Vagina (tissue), 2 donors: ENCODE data around the gene ACOXL. TPM values are rescaled to one million over a fixed set of nuclear protein-coding genes. Genes with fewer than 3 reads are reported as not detected.

Source experiments
- DNase-seq, 2 donors: peaks; one replicate each; pipeline ENCODE4 v3.0.0-alpha.2; 2017; ENCODE audit errors: extremely low spot score in 2 of 2
- H3K27ac ChIP-seq: fragments of 200-600 bp; sonication (generic); one replicate; pipeline ENCODE4 v1.5.1; 2019
- H3K27me3 ChIP-seq: fragments of 200-600 bp; sonication (generic); one replicate; pipeline ENCODE4 v1.5.1; 2019
- H3K36me3 ChIP-seq, 2 donors: fragments of 200-600 bp; sonication (generic); one replicate each; pipeline ENCODE4 v1.5.1; 2017 to 2019
- H3K4me1 ChIP-seq: fragments of 200-600 bp; sonication (generic); one replicate; pipeline ENCODE4 v1.5.1; 2019
- H3K4me3 ChIP-seq, 2 donors: fragments of 200-600 bp; sonication (generic); 1 replicate in 1 of 2; 2 replicates in 1 of 2; pipeline ENCODE4 v1.5.1; 2016 to 2019
- H3K9me3 ChIP-seq: fragments of 200-600 bp; sonication (generic); one replicate; pipeline ENCODE4 v1.5.1; 2019
- CTCF ChIP-seq, 3 experiments: fragments of 450-650 bp in 2 of 3; fragments of 200-600 bp in 1 of 3; sonication (generic) in 1 of 3; IDR thresholded peaks; one replicate each; pipeline ENCODE4 v1.5.1; 2017 to 2019; ENCODE audit warnings: antibody characterized with exemption in 3 of 3, mild to moderate bottlenecking in 2 of 3, moderate library complexity in 2 of 3
- POLR2A ChIP-seq, 2 donors: fragments of 450-650 bp; IDR thresholded peaks; one replicate each; pipeline ENCODE4 v1.6.1; 2017; ENCODE audit warnings: antibody characterized with exemption in 2 of 2, mild to moderate bottlenecking in 2 of 2, moderate library complexity in 2 of 2
- POLR2AphosphoS5 ChIP-seq, 2 donors: sonication (generic); formaldehyde crosslinking; IDR thresholded peaks; one replicate each; pipeline ENCODE4 v1.9.0; 2017; ENCODE audit warnings: antibody characterized with exemption in 2 of 2, mild to moderate bottlenecking in 2 of 2, low read depth in 1 of 2; ENCODE audit not compliant: insufficient read depth in 1 of 2
- intact Hi-C: fragments of 100-400 bp; cut with DNase I; formaldehyde crosslinking; loops from one replicate; pipeline ENCODE4 v1.15.1; 2023
- total RNA-seq: library from RNA; depleted of rRNA; stranded (reverse); fragments of >200 nt; gene quantifications from one replicate; pipeline ENCODE4 v1.2.3, GENCODE V29; 2016

ACOXL gene
- total RNA-seq, 1 donor from 2014 or later: not detected

DNA sequence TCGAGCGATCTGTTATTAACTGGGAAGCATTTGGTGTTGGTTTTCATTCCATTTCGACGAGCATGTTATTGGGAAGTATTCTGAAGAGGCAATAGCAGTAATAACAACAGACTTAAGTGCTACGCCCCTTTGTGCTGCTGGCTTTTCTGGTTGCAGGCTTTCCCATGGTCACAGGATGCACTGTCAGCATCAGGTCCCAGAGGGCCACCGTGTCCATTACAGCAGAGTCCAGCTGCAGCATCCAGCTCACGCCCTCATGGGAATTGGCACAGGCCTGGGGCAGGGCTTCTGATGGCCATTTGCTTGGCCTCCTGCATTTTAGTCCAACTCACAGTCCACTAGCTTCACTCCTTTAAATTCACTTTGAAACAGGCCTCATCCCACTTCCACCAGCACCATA is 432.7 kb downstream of the ACOXL start:
- Histone ChIP-seq H3K27me3 (no peaks in the 10 kb centered on the region), H3K9me3 (no peaks in the 10 kb centered on the region), H3K4me3 (no peak overlapping the region), H3K4me1 (peaks cover 36% of the 10 kb centered on the region), H3K36me3 (peaks cover 0 to 18% of the 10 kb centered on the region in 2 donors), H3K27ac (no peak overlapping the region)
- intact Hi-C loops: no loop called here
- no peak for DNase-seq
- TF ChIP-seq CTCF (IDR thresholded peaks at IDR 0.05) (no peak), POLR2A (IDR thresholded peaks at IDR 0.05) (no peak), POLR2AphosphoS5 (IDR thresholded peaks at IDR 0.05; ENCODE audit: insufficient read depth in 1 of 2, low read depth in 1 of 2) (no peak)

DNA sequence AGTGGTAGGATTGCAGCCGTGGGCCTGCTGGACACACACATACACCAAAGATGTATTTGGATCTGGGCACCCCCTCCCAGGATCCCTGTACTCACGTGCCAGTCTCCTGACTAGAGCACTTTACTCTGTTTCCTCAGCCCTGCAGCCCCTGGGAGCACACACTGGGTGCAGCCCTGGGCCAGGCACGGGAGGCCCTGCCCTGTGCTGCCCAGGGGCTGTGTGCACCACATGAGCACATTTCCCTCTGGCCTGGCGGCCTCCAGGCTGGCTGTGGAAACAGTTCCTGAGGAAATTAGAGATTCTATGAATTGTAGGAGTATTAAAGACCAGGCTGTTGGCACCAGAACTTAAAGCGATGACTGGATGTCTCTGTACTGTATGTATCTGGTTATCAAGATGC is 433.7 kb downstream of the ACOXL start:
- Histone ChIP-seq H3K27me3 (no peaks in the 10 kb centered on the region), H3K36me3 (peaks cover 0 to 18% of the 10 kb centered on the region in 2 donors), H3K4me1 (peaks cover 26% of the 10 kb centered on the region), H3K27ac (no peak overlapping the region), H3K9me3 (no peaks in the 10 kb centered on the region), H3K4me3 (no peak overlapping the region)
- TF ChIP-seq POLR2A (IDR thresholded peaks at IDR 0.05): no peak
- no peak for TF ChIP-seq POLR2AphosphoS5 (IDR thresholded peaks at IDR 0.05; ENCODE audit: insufficient read depth in 1 of 2, low read depth in 1 of 2)
- intact Hi-C loops: no loop called here
- no peak for DNase-seq

GRCh38 chr2:111167076-111167862 is 434.9 kb downstream of the ACOXL start:
- TF ChIP-seq POLR2AphosphoS5 (IDR thresholded peaks at IDR 0.05; ENCODE audit: insufficient read depth in 1 of 2, low read depth in 1 of 2) (no peak), CTCF (IDR thresholded peaks at IDR 0.05) (no peak), POLR2A (IDR thresholded peaks at IDR 0.05) (no peak)
- Histone ChIP-seq H3K9me3 (no peaks in the 10 kb centered on the region), H3K4me1 (peaks cover 15% of the 10 kb centered on the region), H3K27ac (no peak overlapping the region), H3K27me3 (no peaks in the 10 kb centered on the region), H3K4me3 (no peak overlapping the region), H3K36me3 (peaks cover 0 to 18% of the 10 kb centered on the region in 2 donors)
- no peak for DNase-seq
- intact Hi-C loops: no loop called here

- H3K27ac ChIP-seq: no peak overlapping the region
- H3K27me3 ChIP-seq: no peaks in the 10 kb centered on the region
- TF ChIP-seq POLR2AphosphoS5 (IDR thresholded peaks at IDR 0.05; ENCODE audit: insufficient read depth in 1 of 2, low read depth in 1 of 2) (no peak), POLR2A (IDR thresholded peaks at IDR 0.05) (no peak), CTCF (IDR thresholded peaks at IDR 0.05) (no peak)
- H3K4me3 ChIP-seq: no peak overlapping the region
- no peaks in the 10 kb centered on the region for H3K9me3 ChIP-seq
- H3K36me3 ChIP-seq: peaks cover 0 to 18% of the 10 kb centered on the region in 2 donors
- intact Hi-C loops: no loop called here
- no peak for DNase-seq
- peaks cover 13% of the 10 kb centered on the region for H3K4me1 ChIP-seq
These were observed 435.4 kb downstream of the ACOXL start for GRCh38 chr2:111167863-111168162.

Other genes with a start within 250 kb of the ACOXL start
- 42.5 TPM for gene RGPD6, start 155.4 kb upstream of the ACOXL start, total RNA-seq
- 5.4 TPM for gene BUB1, start 54.5 kb upstream of the ACOXL start, total RNA-seq